ENCODE data around the gene MANEAL. TPM values are rescaled to one million over a fixed set of nuclear protein-coding genes. Genes with fewer than 3 reads are reported as not detected.

The MANEAL gene
- total and polyA plus RNA-seq, 2 donors (not counting 1 experiment from before 2014, with no cell fraction given), result 3.1 to 6.6 TPM

DNA sequence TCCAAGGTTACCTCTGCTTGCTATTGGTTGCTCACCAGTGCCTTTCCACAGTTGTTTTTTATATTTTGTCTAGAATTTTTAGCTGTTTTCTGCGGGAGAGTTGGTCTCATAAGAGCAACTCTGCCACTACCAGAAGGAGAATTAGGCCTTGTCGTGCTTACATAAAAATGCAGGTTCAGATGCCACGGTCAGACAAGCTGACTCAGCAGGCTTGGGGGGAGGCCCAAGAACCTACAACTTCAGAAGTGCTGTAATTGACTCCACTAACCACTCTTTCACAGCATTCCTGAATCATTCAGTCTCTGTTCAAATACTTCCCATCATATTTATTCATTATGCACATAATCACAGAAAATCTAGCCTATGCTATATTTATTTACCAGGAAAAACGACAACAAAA, 37.5 kb downstream of the MANEAL start:
- Histone ChIP-seq H3K4me1 (ENCODE audit: control insufficient read depth in 2 of 2, insufficient read depth in 2 of 2, low read length in 2 of 2) (no peaks in the 10 kb centered on the region), H3K79me2 (ENCODE audit: control insufficient read depth, insufficient read depth, low read length) (peaks cover 5% of the 10 kb centered on the region), H2AFZ (ENCODE audit: insufficient read depth, low read depth, low read length, poor library complexity, severe bottlenecking) (no peak overlapping the region), H3K27me3 (replicated peaks in 1 of 4; ENCODE audit: control extremely low read depth in 1 of 4, control insufficient read depth in 3 of 4, insufficient read depth in 4 of 4, low read length in 3 of 4) (no peaks in the 10 kb centered on the region), H4K20me1 (ENCODE audit: control insufficient read depth, insufficient read depth, low read length, poor library complexity, severe bottlenecking) (no peaks in the 10 kb centered on the region), H3K9ac (ENCODE audit: low read length) (no peak overlapping the region), H3K36me3 (replicated peaks in 1 of 2; ENCODE audit: control extremely low read depth in 1 of 2, control insufficient read depth in 1 of 2, extremely low read depth in 1 of 2, insufficient read depth in 2 of 2, low read length in 1 of 2) (peaks cover 19 to 62% of the 10 kb centered on the region in 2 experiments), H3K4me3 (ENCODE audit: control extremely low read depth in 1 of 5, extremely low read depth in 1 of 5, insufficient read depth in 1 of 5, low read depth in 2 of 5, low read length in 4 of 5) (no peak overlapping the region), H3K27ac (ENCODE audit: low read length in 2 of 2) (no peak overlapping the region), H3K9me3 (ENCODE audit: control extremely low read depth in 1 of 3, control insufficient read depth in 2 of 3, insufficient read depth in 1 of 3, low read length in 2 of 3) (no peaks in the 10 kb centered on the region), H3K4me2 (replicated peaks; ENCODE audit: low read depth, low read length, poor library complexity, severe bottlenecking) (no peak overlapping the region)
- H3K4me1 Mint-ChIP-seq, result no peaks in the 10 kb centered on the region
- H3K9me3 Mint-ChIP-seq (ENCODE audit: insufficient read depth), result no peaks in the 10 kb centered on the region
- WGBS (ENCODE audit: insufficient coverage), result 100% methylated on average over 3 of the region's 4 CpGs
- ChIA-PET CTCF (interaction anchor here (0.7 kb wide), 1 partner anchor 29 kb away, joined by 3 read pairs; no protein-coding TSS in a partner anchor), POLR2A (no interaction called here)
- ATAC-seq (ENCODE audit: low read depth) (no peak), DNase-seq (no peak)
- TF ChIP-seq, protein P1, sequence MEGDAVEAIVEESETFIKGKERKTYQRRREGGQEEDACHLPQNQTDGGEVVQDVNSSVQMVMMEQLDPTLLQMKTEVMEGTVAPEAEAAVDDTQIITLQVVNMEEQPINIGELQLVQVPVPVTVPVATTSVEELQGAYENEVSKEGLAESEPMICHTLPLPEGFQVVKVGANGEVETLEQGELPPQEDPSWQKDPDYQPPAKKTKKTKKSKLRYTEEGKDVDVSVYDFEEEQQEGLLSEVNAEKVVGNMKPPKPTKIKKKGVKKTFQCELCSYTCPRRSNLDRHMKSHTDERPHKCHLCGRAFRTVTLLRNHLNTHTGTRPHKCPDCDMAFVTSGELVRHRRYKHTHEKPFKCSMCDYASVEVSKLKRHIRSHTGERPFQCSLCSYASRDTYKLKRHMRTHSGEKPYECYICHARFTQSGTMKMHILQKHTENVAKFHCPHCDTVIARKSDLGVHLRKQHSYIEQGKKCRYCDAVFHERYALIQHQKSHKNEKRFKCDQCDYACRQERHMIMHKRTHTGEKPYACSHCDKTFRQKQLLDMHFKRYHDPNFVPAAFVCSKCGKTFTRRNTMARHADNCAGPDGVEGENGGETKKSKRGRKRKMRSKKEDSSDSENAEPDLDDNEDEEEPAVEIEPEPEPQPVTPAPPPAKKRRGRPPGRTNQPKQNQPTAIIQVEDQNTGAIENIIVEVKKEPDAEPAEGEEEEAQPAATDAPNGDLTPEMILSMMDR (IDR thresholded peaks at IDR 0.05), result no peak
- no peak for TF ChIP-seq EZH2 (IDR thresholded peaks at IDR 0.05; ENCODE audit: borderline replicate concordance, insufficient read depth, low read depth, low read length, poor library complexity, severe bottlenecking)
- intact Hi-C loops (cut with micrococcal nuclease), result no loop called here
- no peaks in the 10 kb centered on the region for H3K27me3 Mint-ChIP-seq
- H3K4me3 Mint-ChIP-seq, result no peak overlapping the region
- no peak overlapping the region for H3K27ac Mint-ChIP-seq

DNA sequence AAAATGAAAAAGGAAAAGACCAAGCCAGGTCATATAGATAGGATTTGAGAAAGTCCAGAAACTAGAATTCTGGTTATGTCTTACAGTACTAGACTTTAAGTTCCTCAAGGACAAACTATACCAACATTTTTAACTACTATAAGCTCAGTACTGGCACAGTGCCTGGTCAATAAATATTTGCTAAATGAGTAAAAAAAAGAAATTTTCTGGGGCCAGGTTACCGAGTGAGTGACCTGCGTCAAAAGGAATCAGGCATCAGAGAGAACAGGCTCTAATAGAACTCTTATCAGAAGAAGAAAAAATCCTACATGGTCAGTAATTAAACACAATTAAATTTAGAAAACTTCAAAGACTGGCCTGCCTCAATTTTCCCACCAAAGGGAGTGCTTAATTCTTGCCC, 38.2 kb downstream of the MANEAL start:
- no peak overlapping the region for H3K4me3 Mint-ChIP-seq
- no peak overlapping the region for H3K9ac ChIP-seq (ENCODE audit: low read length)
- H3K4me1 ChIP-seq (ENCODE audit: control insufficient read depth in 2 of 2, insufficient read depth in 2 of 2, low read length in 2 of 2), result no peaks in the 10 kb centered on the region
- H3K9me3 ChIP-seq (ENCODE audit: control extremely low read depth in 1 of 3, control insufficient read depth in 2 of 3, insufficient read depth in 1 of 3, low read length in 2 of 3), result no peaks in the 10 kb centered on the region
- WGBS (ENCODE audit: insufficient coverage), result 100% methylated on average over 2 of the region's 2 CpGs
- POLR2A ChIA-PET, result no interaction called here
- CTCF ChIA-PET, result interaction anchor here (0.7 kb wide), 1 partner anchor 28 kb away, joined by 3 read pairs; no protein-coding TSS in a partner anchor
- H3K4me3 ChIP-seq (ENCODE audit: control extremely low read depth in 1 of 5, extremely low read depth in 1 of 5, insufficient read depth in 1 of 5, low read depth in 2 of 5, low read length in 4 of 5), result no peak overlapping the region
- no peak overlapping the region for H2AFZ ChIP-seq (ENCODE audit: insufficient read depth, low read depth, low read length, poor library complexity, severe bottlenecking)
- no peak overlapping the region for H3K27ac Mint-ChIP-seq
- H3K9me3 Mint-ChIP-seq (ENCODE audit: insufficient read depth), result no peaks in the 10 kb centered on the region
- no peak for TF ChIP-seq EZH2 (IDR thresholded peaks at IDR 0.05; ENCODE audit: borderline replicate concordance, insufficient read depth, low read depth, low read length, poor library complexity, severe bottlenecking)
- TF ChIP-seq, protein P1 (IDR thresholded peaks at IDR 0.05), result no peak
- no peaks in the 10 kb centered on the region for H4K20me1 ChIP-seq (ENCODE audit: control insufficient read depth, insufficient read depth, low read length, poor library complexity, severe bottlenecking)
- H3K79me2 ChIP-seq (ENCODE audit: control insufficient read depth, insufficient read depth, low read length), result peaks cover 5% of the 10 kb centered on the region
- no peaks in the 10 kb centered on the region for H3K27me3 ChIP-seq (replicated peaks in 1 of 4; ENCODE audit: control extremely low read depth in 1 of 4, control insufficient read depth in 3 of 4, insufficient read depth in 4 of 4, low read length in 3 of 4)
- DNase-seq, result no peak
- no peak overlapping the region for H3K27ac ChIP-seq (ENCODE audit: low read length in 2 of 2)
- no peak for ATAC-seq (ENCODE audit: low read depth)
- intact Hi-C loops (cut with micrococcal nuclease), result no loop called here
- no peaks in the 10 kb centered on the region for H3K27me3 Mint-ChIP-seq
- no peak overlapping the region for H3K4me2 ChIP-seq (replicated peaks; ENCODE audit: low read depth, low read length, poor library complexity, severe bottlenecking)
- peaks cover 21 to 63% of the 10 kb centered on the region in 2 experiments for H3K36me3 ChIP-seq (replicated peaks in 1 of 2; ENCODE audit: control extremely low read depth in 1 of 2, control insufficient read depth in 1 of 2, extremely low read depth in 1 of 2, insufficient read depth in 2 of 2, low read length in 1 of 2)
- H3K4me1 Mint-ChIP-seq, result no peaks in the 10 kb centered on the region
